Osteocyte (in vitro differentiated cells): Measurements from ENCODE around the gene MGAT5. TPM values are rescaled to one million over a fixed set of nuclear protein-coding genes. Genes with fewer than 3 reads are reported as not detected.

Experiments
- DNase-seq: peaks from one replicate; pipeline ENCODE4 v3.0.0; 2021; ENCODE audit warnings: mixed read lengths; ENCODE audit not compliant: unreplicated experiment; ENCODE audit errors: extremely low spot score
- H3K27ac Mint-ChIP-seq: one replicate; pipeline ENCODE4 v1.8.0; 2021; ENCODE audit warnings: mild to moderate bottlenecking, mixed read lengths; ENCODE audit not compliant: unreplicated experiment
- H3K27me3 Mint-ChIP-seq: one replicate; pipeline ENCODE4 v1.8.0; 2021; ENCODE audit warnings: mixed read lengths; ENCODE audit not compliant: unreplicated experiment
- H3K36me3 Mint-ChIP-seq: one replicate; pipeline ENCODE4 v1.8.0; 2021; ENCODE audit warnings: mixed read lengths; ENCODE audit not compliant: unreplicated experiment
- H3K4me1 Mint-ChIP-seq: one replicate; pipeline ENCODE4 v1.8.0; 2021; ENCODE audit warnings: mixed read lengths; ENCODE audit not compliant: unreplicated experiment
- H3K4me3 Mint-ChIP-seq: one replicate; pipeline ENCODE4 v1.8.0; 2021; ENCODE audit warnings: mild to moderate bottlenecking, moderate library complexity, mixed read lengths; ENCODE audit not compliant: unreplicated experiment
- H3K9me3 Mint-ChIP-seq: one replicate; pipeline ENCODE4 v1.8.0; 2021; ENCODE audit warnings: mixed read lengths; ENCODE audit not compliant: unreplicated experiment
- total RNA-seq: library from RNA; stranded (reverse); gene quantifications from 2 replicates; pipeline ENCODE4 v1.2.1, GENCODE V29; 2021
- TF ChIP-seq, protein P1 (sequence below): fragments of 200-600 bp; sonication (generic); IDR thresholded peaks from 2 replicates; pipeline ENCODE4 v1.5.0; 2021; ENCODE audit warnings: antibody characterized with exemption, mild to moderate bottlenecking, moderate library complexity

Gene MGAT5
- total RNA-seq, 1 donor from 2014 or later = 22.6 TPM

DNA sequence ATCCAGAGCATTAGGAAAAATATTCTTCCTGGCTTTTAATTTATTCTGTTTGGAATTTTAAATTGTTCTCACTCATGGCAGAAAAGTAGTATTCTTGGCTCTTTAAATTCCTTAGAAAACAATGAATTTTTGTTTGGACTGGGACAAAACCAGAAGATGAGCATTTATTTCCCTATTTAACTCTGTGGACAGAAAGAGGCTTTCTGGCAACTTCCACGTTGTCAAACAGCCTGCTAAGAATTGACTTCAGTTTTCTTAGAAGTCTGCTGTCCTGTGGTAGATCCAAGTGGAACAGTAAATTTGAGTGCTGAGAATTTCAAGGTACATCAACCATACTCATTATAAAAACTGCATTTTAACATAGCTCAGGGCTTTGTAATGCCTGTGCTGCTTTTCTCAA lies 83.8 kb downstream of the MGAT5 start:
- H3K27me3 Mint-ChIP-seq = no peaks in the 10 kb centered on the region
- H3K4me1 Mint-ChIP-seq = no peaks in the 10 kb centered on the region
- TF ChIP-seq, protein P1, sequence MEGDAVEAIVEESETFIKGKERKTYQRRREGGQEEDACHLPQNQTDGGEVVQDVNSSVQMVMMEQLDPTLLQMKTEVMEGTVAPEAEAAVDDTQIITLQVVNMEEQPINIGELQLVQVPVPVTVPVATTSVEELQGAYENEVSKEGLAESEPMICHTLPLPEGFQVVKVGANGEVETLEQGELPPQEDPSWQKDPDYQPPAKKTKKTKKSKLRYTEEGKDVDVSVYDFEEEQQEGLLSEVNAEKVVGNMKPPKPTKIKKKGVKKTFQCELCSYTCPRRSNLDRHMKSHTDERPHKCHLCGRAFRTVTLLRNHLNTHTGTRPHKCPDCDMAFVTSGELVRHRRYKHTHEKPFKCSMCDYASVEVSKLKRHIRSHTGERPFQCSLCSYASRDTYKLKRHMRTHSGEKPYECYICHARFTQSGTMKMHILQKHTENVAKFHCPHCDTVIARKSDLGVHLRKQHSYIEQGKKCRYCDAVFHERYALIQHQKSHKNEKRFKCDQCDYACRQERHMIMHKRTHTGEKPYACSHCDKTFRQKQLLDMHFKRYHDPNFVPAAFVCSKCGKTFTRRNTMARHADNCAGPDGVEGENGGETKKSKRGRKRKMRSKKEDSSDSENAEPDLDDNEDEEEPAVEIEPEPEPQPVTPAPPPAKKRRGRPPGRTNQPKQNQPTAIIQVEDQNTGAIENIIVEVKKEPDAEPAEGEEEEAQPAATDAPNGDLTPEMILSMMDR = no peak
- H3K4me3 Mint-ChIP-seq = no peak overlapping the region
- peaks cover 5% of the 10 kb centered on the region for H3K36me3 Mint-ChIP-seq
- no peaks in the 10 kb centered on the region for H3K9me3 Mint-ChIP-seq
- no peak overlapping the region for H3K27ac Mint-ChIP-seq
- no peak for DNase-seq

DNA sequence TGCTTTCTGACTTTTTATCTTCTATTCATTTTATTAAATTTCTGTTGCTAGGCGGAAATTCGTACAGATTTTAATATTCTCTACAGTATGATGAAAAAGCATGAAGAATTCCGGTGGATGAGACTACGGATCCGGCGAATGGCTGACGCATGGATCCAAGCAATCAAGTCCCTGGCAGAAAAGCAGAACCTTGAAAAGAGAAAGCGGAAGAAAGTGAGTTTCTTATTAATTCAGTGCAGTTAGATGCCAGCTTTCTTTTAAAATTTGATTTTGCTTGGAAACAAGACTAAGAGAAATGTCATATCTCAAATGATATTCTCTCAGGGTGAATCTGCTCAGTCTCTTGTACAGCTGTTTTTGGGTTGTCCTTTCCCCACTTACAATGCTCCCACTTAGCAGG lies 84.3 kb downstream of the MGAT5 start:
- DNase-seq = no peak
- Mint-ChIP-seq H3K27ac (no peak overlapping the region), H3K36me3 (peaks cover 5% of the 10 kb centered on the region), H3K4me3 (no peak overlapping the region), H3K4me1 (no peaks in the 10 kb centered on the region), H3K27me3 (no peaks in the 10 kb centered on the region), H3K9me3 (no peaks in the 10 kb centered on the region)
- TF ChIP-seq, protein P1 = no peak

DNA sequence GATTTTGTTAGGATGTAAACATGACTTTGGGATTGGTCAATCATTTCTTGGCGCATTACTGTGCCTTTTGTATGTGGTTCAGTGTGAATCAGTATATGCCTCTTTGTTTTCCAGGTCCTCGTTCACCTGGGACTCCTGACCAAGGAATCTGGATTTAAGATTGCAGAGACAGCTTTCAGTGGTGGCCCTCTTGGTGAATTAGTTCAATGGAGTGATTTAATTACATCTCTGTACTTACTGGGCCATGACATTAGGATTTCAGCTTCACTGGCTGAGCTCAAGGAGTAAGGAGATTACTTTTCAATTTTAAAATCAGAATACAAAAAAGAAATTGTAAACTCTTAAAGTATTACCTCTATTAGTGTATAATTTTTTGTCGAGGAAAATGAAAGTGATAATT lies 87.6 kb downstream of the MGAT5 start:
- TF ChIP-seq, protein P1 = no peak
- no peak for DNase-seq
- Mint-ChIP-seq H3K4me1 (no peaks in the 10 kb centered on the region), H3K4me3 (no peak overlapping the region), H3K27me3 (no peaks in the 10 kb centered on the region), H3K9me3 (no peaks in the 10 kb centered on the region), H3K36me3 (peaks cover 7% of the 10 kb centered on the region), H3K27ac (no peak overlapping the region)

DNA sequence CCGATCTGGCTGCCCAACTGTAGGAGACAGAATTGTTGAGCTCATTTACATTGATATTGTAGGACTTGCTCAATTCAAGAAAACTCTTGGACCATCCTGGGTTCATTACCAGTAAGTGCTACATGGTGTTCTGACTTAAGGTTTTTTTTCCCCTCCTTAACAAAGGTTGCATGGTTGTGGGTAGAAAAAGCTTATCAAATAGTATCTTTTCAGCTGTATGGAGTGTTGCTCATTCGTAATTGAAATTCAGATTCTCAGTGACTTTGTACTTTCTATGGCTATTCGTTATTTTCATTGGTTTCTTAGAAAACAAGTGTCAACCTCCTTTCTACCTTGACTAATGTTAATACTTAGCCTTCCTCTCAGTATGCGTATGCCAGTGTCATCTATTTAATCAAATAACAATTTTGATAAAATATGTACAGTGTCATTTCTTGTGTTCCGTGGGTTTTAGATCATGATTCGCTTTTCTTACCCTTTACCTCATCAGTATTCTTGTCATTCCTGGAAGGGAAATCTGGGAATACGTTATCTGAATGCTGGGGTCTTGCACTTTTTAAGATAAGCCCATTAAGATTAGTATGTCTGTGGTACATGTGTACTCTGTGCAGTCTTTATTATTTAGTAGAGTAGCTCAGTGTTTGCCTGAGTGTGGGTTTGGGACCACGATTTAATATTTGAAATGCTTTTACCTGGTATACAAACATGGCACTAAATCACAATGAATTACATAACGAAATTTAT lies 91.3 kb downstream of the MGAT5 start:
- Mint-ChIP-seq H3K27ac (no peak overlapping the region), H3K27me3 (no peaks in the 10 kb centered on the region), H3K4me1 (peaks cover 21% of the 10 kb centered on the region), H3K9me3 (no peaks in the 10 kb centered on the region), H3K36me3 (peaks cover 5% of the 10 kb centered on the region), H3K4me3 (no peak overlapping the region)
- DNase-seq = no peak
- TF ChIP-seq, protein P1 = no peak

DNA sequence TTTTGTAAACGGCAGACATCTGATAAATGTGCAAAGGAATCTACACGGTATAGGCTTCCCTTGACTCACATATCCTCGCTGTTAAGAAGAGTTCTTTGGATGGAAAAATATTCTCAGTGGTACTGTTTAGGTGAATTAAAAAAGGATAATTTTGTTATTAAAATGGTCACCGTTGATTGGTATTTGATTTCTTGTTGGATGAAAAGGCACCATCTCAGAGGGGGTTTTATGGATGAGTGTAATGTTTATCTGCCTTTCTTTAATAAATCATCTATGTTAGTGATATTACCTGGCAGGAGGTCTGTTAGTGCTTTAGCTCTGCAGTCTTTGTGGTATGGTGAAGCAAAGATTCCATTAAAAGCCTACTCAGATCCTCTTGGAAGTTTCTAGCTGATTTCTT lies 92.3 kb downstream of the MGAT5 start:
- Mint-ChIP-seq H3K27ac (no peak overlapping the region), H3K4me3 (no peak overlapping the region), H3K4me1 (peaks cover 21% of the 10 kb centered on the region), H3K9me3 (no peaks in the 10 kb centered on the region), H3K36me3 (peaks cover 5% of the 10 kb centered on the region), H3K27me3 (no peaks in the 10 kb centered on the region)
- no peak for DNase-seq
- TF ChIP-seq, protein P1 = no peak
